HG02763 (cell line): ENCODE data around the gene PHACTR1.
"Not testable (repeated sequence)": the region's sequence is repeated elsewhere in the genome, so short reads cannot be mapped to it uniquely, and the experiment has no call there.

ENCODE experiments used
- ATAC-seq: cut with Tn5 transposase; IDR thresholded peaks from one replicate; pipeline ENCODE4 v1.9.1; 2021; ENCODE audit warnings: mild to moderate bottlenecking, moderate library complexity; ENCODE audit not compliant: unreplicated experiment

The PHACTR1 gene

DNA sequence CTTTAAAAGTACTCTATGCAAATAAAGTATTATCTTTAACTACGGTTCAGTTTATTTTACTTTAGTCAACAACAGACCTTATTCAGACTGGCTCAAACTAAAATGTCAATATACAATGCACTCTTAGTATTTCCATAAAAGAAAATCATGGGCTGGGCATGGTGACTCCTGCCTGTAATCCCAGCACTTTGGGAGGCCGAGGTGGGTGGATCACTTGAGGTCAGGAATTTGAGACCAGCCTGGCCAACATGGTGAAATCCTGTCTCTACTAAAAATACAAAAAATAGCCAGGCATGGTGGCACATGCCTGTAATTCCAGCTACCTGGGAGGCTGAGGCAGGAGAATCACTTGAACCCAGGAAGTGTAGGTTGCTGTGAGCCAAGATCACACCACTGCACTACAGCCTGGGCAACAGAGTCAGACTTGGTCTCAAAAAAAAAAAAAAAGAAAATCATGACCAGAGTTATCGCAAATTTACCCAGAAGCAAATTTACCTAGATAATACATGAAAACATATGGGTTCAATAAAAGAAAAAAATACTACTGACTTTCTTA is 609.5 kb downstream of the PHACTR1 start:
- not testable (repeated sequence) for ATAC-seq

DNA sequence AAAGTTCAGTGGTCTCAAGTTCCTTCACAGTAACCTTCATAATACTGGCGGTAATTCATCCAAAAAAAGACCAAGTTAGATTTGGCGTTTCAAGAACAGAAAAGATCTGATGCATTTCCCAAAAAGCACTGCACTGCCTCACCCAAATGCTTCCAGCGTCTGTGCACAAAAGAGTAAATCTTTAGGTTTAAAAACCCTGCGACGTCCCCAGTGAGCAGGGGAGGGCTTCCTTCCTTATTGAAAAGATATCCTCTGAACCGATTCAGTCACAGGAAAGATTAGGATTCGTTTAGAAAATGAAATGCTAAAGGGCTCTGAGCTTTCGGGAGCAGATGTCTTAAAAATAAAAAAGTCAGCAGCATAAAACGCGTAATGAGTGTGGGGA is 611.1 kb downstream of the PHACTR1 start:
- ATAC-seq = no peak

GRCh38 chr6:13328076-13328874 is 611.7 kb downstream of the PHACTR1 start, which contains the start of gene TBC1D7:
Gene TBC1D7 (minus strand): TSS chr6:13328537. CDS start chr6:13326898, 1,639 bp downstream.
- ATAC-seq = peak; percentile 88

GRCh38 chr6:13328875-13329183 is 612.3 kb downstream of the PHACTR1 start:
- no peak for ATAC-seq

DNA sequence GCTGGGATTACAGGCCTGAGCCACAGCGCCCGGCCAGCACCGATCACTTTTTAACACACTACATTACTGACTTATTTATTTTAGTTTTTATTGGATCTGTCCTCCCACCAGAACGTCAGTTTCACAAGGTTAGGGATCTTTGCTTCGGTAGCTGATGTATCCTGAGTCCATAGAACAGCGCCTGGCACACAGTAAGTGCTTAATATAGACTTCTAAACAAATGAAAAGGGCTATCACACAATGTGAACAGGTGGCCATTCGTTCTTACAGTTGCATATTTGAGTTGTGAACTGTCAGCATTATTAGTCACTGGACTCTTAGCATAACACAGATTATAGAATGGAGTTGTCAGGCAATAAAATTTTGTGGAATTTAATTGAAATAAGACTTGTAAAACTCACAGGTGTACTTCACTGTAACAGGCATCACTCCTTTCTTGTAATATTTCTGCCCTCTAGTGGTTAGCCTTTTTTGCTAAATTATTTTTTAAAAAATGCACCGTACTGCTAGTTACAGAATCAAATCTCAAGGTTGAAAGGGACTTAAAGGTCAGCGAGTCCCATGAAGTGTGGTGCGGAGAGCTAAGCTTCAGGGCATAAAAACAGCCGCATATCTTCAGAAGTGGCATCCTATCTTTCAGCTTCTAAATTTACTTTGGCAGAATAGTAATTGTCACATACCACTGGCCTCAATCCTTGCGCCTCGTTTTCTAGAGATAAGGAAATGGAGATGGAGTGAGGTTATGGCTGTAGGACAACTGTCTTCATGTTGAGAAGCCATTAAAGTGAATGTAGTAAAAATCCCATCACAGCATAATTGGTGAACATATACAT is 615.2 kb downstream of the PHACTR1 start:
- ATAC-seq = no peak

DNA sequence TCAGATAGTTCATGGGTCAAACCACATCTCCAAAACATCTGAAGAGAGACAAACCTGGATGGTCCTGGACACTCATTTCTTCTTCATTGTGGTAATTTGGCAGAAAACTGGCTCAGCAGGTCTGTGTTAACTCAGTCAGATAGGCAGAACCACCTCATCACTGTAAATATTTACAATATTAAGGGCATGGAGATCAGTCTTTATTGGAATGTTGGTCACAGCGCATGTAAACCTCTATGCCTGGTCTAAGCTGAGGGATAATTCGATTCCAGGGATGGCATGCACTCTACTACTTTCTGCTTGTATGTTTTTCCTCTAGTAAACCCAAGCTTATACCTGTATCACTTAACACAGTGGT is 615.8 kb downstream of the PHACTR1 start:
- no peak for ATAC-seq

- no peak for ATAC-seq
Observed at GRCh38 chr6:13334953-13335352, 618.4 kb downstream of the PHACTR1 start.

GRCh38 chr6:13336553-13336952 is 620.0 kb downstream of the PHACTR1 start:
- no peak for ATAC-seq

DNA sequence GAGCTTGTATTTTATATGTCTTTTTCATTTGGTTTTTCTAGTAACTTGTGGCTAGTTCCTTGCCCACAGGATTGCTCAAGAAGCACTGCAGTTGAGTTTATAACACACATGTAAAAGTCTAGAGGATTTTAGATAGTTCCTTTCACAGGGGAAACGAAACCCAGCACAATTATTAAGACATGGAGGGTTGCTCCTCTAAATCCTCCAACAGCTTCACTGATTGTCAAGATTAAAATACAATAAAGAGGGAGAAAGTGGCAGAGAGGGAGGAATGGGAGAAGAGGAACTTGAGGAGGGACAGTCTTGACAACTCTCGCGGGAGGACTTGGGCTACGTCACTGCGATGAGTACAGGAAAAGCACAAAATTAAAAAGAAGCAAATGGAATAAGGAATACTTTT is 621.5 kb downstream of the PHACTR1 start:
- ATAC-seq = no peak
